HAP-1 (cell line): Measurements from ENCODE around the gene ATP6V0A4.

ENCODE experiments used
- DNase-seq, 2 experiments: peaks; one replicate each; pipeline ENCODE4 v3.0.0-alpha.2; 2016 to 2020; ENCODE audit warnings: low spot score in 2 of 2
- H3K27me3 ChIP-seq: fragments of 250-450 bp; sonication (Bioruptor Pico); 2 replicates; pipeline ENCODE4 v1.5.1; 2020; ENCODE audit warnings: low read depth, mild to moderate bottlenecking, moderate library complexity
- H3K36me3 ChIP-seq: fragments of 250-450 bp; sonication (Bioruptor Pico); replicated peaks from 2 replicates; pipeline ENCODE4 v1.5.1; 2020; ENCODE audit warnings: mild to moderate bottlenecking
- H3K4me1 ChIP-seq: fragments of 250-450 bp; sonication (Bioruptor Pico); 2 replicates; pipeline ENCODE4 v1.5.1; 2020; ENCODE audit warnings: mild to moderate bottlenecking
- H3K4me3 ChIP-seq: fragments of 250-450 bp; sonication (Bioruptor Pico); 2 replicates; pipeline ENCODE4 v1.5.1; 2020; ENCODE audit warnings: mild to moderate bottlenecking, moderate library complexity
- H3K9me3 ChIP-seq: fragments of 250-450 bp; sonication (Bioruptor Pico); 2 replicates; pipeline ENCODE4 v1.5.1; 2020; ENCODE audit warnings: mild to moderate bottlenecking, moderate library complexity
- in situ Hi-C: fragments of 300-500 bp; cut with MboI; formaldehyde crosslinking; loops from 3 replicates; pipeline ENCODE4 v1.14.3; 2020; ENCODE audit warnings: low sequenced_read_pairs, inconsistent platforms, mixed read lengths

The ATP6V0A4 gene

DNA sequence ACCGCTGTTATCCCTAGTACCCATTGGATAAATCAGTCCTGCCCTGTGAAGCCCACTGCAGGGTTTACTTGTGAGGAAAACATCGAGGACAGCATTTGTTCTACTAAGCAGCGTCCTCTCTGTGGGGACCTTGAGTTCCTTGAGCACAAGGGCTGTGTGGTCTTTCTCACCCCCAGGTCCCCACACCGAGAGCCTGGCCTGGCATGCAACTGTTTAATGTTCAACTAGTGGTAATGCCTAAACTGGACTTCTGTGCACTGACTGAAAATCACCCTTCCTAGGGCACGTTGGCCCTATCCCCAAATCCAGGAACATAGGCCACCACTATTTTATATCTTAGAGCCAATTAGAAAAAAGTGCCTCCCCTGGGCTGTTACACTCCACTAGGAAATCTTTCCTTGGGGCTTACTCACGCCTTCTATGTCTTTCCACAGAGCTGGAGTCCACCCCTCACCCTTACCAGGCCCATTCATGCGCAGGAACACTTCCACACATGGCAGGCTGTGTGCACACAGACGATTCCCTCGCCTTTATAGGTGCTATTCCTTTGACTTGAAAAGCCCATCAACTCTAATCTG lies 1.9 kb downstream of the ATP6V0A4 start:
- Histone ChIP-seq H3K27me3 (no peaks in the 10 kb centered on the region), H3K36me3 (no peaks in the 10 kb centered on the region), H3K9me3 (no peaks in the 10 kb centered on the region), H3K4me3 (no peak overlapping the region), H3K4me1 (no peaks in the 10 kb centered on the region)
- DNase-seq = no peak
- in situ Hi-C loops = no loop called here

DNA sequence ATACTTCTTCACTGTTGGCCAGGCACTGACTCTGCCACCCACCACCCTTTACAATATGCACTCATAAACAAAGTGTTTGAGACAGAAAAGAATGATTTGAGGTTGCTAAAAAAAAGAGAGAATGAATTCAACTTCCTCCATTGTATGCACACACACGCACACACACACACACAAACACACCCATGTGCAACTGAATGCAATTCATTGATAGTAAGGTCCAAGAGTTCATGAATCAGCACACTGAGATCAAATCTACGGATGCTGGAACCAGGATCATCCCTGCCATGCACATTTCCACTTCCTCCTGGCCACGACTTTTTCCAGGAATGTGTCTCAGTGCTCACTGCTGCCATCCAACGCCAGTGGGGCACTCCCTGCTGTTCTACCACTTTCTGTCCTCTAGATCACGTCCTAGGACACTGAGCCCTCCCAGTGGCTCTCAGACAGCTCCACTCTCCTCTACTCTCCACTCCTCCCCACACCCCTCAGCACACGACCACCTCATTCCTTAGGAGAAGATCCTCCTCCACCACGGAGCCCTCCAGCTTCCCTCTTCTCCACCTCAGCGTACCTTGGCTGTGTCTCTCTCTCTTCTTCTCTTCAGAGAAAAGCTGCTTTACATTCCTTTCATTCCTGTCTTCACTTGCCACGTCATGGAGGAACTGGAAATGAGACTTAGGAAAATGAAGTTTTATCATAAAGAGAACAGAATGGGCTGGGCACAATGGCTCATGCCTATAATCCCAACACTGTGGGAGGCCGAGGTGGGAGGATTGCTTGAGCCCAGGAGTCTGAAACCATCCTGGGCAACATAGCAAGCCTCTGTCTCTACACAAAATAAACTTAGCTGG lies 12.2 kb downstream of the ATP6V0A4 start:
- in situ Hi-C loops = no loop called here
- Histone ChIP-seq H3K4me3 (no peak overlapping the region), H3K9me3 (no peaks in the 10 kb centered on the region), H3K4me1 (peaks cover 3% of the 10 kb centered on the region; the same call in 1 of the 2 replicates), H3K27me3 (no peaks in the 10 kb centered on the region), H3K36me3 (no peaks in the 10 kb centered on the region)
- DNase-seq = peak in 1 of 2 experiments; percentile 17

DNA sequence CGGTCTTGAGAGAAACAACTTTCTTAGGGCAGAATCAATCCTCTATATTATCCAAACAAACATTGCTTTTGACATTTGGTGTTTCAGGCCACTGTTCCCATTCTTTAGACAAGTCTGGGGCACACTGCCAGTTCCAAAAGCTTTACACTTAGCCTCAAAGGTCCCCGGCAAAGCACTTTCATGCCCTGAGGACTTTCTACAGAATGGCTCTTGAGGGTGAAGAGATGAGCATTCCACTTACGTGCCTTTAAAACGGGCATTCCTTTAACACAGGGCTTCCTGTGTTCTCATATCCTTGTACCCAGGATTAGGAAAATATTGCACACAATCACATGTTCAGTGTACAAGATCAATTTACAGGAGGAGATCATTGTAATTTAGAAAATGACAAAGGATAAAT lies 13.3 kb downstream of the ATP6V0A4 start:
- Histone ChIP-seq H3K36me3 (no peaks in the 10 kb centered on the region), H3K4me3 (no peak overlapping the region), H3K9me3 (no peaks in the 10 kb centered on the region), H3K4me1 (peaks cover 3% of the 10 kb centered on the region; the same call in 1 of the 2 replicates), H3K27me3 (no peaks in the 10 kb centered on the region)
- no peak for DNase-seq
- in situ Hi-C loops = no loop called here

DNA sequence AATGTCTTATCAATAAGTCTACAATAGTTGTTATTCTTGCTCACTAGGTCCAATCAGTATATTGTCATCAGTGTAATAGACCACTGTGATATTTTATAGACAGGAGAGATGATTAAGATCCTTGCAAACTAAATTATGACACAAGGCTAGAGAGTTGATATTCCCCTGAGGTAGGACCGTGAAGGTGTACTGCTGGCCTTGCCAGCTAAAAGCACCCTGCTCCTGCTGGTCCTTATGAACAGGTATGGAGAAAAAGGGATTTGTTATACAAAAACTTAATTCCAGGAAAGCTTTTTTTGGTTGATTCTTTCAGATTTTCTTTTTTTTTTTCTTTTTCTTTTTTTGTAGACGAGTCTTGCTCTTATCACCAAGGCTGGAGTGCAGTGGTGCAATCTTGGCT lies 17.0 kb downstream of the ATP6V0A4 start:
- H3K9me3 ChIP-seq = no peaks in the 10 kb centered on the region
- in situ Hi-C loops = no loop called here
- H3K36me3 ChIP-seq = no peaks in the 10 kb centered on the region
- peaks cover 3% of the 10 kb centered on the region; the same call in 1 of the 2 replicates for H3K4me1 ChIP-seq
- no peaks in the 10 kb centered on the region for H3K27me3 ChIP-seq
- no peak overlapping the region for H3K4me3 ChIP-seq
- no peak for DNase-seq

DNA sequence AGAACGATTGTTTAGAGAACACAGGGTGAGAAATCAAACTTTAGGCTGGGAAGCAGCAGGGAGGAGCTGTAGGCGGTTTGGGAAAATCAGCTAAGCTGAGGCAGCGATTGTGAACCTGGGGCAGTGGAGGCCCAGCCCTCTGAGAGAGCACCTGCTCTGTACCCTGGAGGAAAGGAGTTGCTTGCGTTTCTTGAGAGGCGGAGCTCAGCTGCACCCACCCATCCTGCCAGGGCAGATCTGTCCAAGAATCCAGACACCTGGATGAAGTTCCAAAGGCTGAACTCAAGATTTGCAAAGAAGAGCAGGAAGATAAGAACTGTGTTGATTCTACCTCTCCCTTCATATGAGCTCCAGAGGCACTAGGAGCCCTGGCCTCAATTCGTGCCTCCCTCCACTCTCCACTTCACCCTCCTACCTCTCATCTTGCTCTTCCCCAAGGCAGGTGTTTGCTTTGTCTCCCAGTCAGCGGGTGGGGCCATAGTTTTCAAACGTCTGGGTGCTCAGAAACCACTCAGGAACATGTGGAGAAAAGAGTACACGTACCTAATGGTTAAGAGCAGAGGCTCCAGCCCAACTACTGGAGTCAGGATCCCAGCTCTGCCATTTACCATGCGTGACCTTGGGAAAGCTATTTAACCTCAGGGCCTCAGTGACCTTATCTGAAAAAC lies 21.7 kb downstream of the ATP6V0A4 start:
- Histone ChIP-seq H3K9me3 (no peaks in the 10 kb centered on the region), H3K36me3 (no peaks in the 10 kb centered on the region), H3K4me1 (no peaks in the 10 kb centered on the region), H3K27me3 (no peaks in the 10 kb centered on the region), H3K4me3 (no peak overlapping the region)
- DNase-seq = no peak
- in situ Hi-C loops = no loop called here

DNA sequence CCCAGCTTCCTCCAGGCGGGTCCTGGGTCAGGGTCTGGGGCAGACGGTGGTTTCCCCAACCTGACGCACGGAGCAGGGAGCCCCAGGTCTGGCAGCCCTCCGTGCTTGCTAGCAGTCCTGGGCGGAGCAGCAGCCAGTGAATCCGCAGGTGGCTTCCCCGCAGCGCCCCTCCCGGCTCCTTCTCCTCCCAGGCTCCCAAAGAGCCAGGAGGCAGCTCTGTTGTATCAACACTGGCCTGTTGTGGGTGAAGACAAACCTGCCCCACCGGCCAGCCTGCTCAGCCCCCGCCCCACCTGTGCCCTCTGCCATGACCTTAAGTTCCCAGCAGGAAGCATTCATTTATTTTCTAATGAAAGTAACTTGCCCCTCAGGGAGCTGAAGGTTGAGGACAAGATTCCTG lies 24.2 kb downstream of the ATP6V0A4 start:
- no peak overlapping the region for H3K4me3 ChIP-seq
- H3K4me1 ChIP-seq = no peaks in the 10 kb centered on the region
- no peaks in the 10 kb centered on the region for H3K36me3 ChIP-seq
- H3K9me3 ChIP-seq = no peaks in the 10 kb centered on the region
- DNase-seq = no peak
- in situ Hi-C loops = no loop called here
- no peaks in the 10 kb centered on the region for H3K27me3 ChIP-seq

DNA sequence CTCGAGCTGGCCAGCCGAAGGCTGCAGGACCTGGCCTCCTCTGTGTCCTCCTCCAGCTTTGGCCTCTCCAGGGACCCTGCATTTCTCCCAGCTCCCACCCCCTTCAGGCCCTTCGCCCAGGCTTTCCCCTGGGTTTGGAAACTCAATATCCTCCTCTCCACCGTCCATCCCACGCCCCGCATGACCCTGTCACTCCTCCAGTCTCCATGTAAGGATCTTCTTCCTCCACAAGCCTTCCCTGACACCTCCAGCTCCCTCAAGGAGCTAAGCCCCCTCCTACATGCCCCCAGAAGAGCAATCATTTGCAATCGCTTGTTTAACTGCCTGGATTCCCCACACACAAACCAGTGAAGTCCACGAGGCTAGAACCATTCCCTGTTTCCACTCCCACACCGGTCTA lies 24.8 kb downstream of the ATP6V0A4 start:
- in situ Hi-C loops = no loop called here
- no peak for DNase-seq
- Histone ChIP-seq H3K36me3 (no peaks in the 10 kb centered on the region), H3K9me3 (no peaks in the 10 kb centered on the region), H3K4me1 (no peaks in the 10 kb centered on the region), H3K4me3 (no peak overlapping the region), H3K27me3 (no peaks in the 10 kb centered on the region)

DNA sequence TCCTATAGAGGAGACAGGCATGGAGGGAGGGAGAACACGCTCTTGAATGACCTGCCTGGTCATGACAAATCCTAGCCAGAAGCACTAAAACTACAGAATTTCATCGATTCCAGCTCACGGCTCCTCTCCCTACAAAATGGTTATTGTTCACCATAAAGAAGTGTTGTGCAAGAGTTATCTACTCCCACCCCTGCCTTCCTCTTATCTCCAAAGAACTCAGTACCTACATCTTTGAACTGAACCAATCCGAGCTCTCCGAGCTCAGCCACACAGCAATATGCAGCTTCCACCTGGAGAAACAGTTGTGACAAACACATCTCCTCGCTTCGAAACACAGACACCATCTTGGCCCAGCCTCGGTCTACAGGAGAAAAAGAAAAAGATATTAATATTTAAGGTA lies 27.1 kb downstream of the ATP6V0A4 start:
- no peaks in the 10 kb centered on the region for H3K4me1 ChIP-seq
- no peaks in the 10 kb centered on the region for H3K9me3 ChIP-seq
- H3K27me3 ChIP-seq = no peaks in the 10 kb centered on the region
- no peak for DNase-seq
- H3K4me3 ChIP-seq = no peak overlapping the region
- H3K36me3 ChIP-seq = no peaks in the 10 kb centered on the region
- in situ Hi-C loops = no loop called here

DNA sequence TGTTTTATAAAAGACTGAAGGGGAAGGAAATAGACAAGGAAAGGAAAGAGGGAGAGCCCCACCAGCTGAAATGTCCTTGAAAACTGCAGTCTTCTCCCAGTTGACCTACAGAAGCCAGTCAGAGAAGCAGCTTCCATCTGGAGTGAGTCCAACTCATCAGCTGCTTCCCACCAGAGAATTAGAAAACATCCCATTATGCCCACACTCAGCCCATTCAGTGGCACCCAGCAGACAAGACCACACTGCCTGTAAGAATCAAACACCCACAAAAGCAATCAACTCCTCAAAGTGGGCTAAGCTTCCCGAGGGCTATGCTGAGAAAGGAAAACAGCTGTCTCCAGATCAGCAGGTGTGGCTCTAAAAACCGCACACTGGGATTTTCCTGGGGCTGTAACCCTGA lies 29.8 kb downstream of the ATP6V0A4 start:
- Histone ChIP-seq H3K9me3 (no peaks in the 10 kb centered on the region), H3K4me3 (no peak overlapping the region), H3K27me3 (no peaks in the 10 kb centered on the region), H3K4me1 (peaks cover 10% of the 10 kb centered on the region), H3K36me3 (no peaks in the 10 kb centered on the region)
- DNase-seq = no peak
- in situ Hi-C loops = no loop called here

DNA sequence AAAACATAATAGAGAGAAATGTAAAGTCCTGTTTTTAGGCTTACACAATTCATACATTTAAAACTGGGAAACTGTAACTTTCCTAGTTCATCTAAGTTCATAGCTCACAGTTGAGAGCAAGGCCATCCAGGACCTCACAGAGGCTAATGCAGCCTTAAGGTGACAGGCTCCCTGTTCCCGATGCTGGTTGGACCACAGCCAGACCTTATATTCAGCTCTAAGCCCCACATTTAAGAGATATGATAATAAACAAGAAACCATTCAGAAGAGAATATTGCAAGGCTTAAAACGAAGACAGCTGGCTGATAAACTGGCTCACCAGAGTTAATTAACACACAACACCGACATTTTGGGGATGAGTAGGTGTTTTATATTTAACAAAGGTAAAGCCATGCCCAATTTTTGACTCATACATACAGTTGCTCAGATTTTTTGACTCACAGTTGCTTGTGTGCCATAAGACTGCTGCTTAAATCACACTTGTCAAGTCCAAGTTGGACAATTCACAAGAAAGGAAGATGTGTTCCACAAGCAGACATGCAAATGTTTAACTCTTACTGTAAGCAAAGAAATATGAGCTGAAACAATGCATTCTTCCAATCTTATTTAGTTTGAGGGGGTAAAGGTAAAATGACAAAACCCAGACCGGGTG lies 41.3 kb downstream of the ATP6V0A4 start:
- no peak for DNase-seq
- no peak overlapping the region for H3K4me3 ChIP-seq
- in situ Hi-C loops = no loop called here
- peaks cover 7% of the 10 kb centered on the region for H3K4me1 ChIP-seq
- no peaks in the 10 kb centered on the region for H3K9me3 ChIP-seq
- no peaks in the 10 kb centered on the region for H3K27me3 ChIP-seq
- H3K36me3 ChIP-seq = no peaks in the 10 kb centered on the region

DNA sequence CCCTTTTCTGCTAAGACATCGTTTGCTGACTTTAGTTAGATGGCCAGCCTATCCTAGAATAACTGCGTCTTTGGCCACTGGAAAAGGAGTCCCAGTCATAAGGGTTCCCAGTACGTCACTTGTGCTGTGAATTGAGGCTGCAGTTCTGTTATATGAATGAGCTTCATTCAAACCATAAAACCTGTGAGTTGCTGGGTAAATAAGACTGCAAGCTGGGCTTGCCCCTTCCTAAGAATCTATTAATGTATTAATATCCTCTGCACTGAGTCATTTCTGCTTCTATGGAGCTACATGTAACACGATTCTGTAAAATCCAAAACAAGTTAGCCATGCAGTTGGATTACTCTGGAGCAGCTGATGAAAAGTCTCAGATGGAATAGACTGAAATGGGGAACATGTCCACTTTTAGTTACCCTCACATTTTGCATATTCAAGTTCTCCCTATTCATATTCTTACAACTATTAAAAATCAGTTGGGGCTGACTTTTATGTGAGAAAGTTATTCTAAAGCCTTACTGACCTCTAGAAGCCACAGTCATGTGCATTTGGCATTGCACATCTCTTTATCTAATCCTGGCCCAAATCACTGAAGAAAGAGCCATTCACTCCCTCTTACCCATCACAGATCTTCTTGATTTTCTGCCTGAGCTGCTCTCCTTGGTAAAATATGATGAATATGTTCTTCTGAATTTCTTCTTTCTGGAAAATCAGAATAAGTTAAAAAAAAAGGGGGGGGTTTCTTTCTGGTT lies 42.0 kb downstream of the ATP6V0A4 start:
- Histone ChIP-seq H3K9me3 (no peaks in the 10 kb centered on the region), H3K36me3 (no peaks in the 10 kb centered on the region), H3K4me1 (peaks cover 7% of the 10 kb centered on the region), H3K4me3 (no peak overlapping the region), H3K27me3 (no peaks in the 10 kb centered on the region)
- in situ Hi-C loops = no loop called here
- DNase-seq = no peak

DNA sequence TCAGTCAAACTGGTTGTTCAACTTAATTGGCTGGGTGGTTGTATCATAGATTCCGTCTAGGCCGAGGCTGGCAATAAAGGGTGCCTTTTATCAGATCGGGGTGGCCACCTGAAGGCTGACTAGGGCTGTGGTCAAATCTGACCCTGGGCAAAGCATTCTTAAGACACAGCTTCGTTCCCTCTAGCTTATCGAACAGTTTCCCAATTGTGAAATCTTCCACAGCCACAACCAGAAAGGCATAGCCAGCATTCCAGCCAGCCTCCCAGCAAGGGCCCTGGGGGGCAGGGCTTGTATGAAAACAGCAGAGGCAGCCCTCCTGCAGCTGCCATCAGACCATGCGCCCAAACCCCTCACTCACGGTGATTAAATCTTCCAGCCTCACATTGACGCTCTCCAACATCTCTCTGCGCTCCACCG lies 42.7 kb downstream of the ATP6V0A4 start:
- no peaks in the 10 kb centered on the region for H3K9me3 ChIP-seq
- H3K4me3 ChIP-seq = no peak overlapping the region
- peaks cover 7% of the 10 kb centered on the region for H3K4me1 ChIP-seq
- in situ Hi-C loops = no loop called here
- DNase-seq = no peak
- no peaks in the 10 kb centered on the region for H3K36me3 ChIP-seq
- H3K27me3 ChIP-seq = no peaks in the 10 kb centered on the region

DNA sequence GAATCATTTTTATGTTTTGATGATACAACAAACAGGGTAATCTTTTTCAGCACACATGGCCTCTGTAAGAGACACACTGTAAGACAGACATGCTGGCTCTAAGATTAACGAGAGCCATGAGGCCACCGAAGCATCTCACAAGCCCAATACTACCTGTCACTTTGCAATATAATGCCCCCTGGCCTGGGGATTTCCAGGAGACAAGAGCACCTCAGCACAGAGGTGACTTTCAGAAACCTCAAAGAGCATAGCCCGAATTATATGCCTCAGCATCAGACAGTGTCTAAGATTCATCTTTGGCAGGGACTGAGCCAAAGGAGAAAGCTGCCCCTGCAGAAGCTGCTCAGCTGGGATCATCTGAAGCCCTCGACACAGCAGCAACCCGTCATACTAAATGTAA lies 44.4 kb downstream of the ATP6V0A4 start:
- Histone ChIP-seq H3K9me3 (no peaks in the 10 kb centered on the region), H3K4me3 (no peak overlapping the region), H3K27me3 (no peaks in the 10 kb centered on the region), H3K4me1 (peaks cover 7% of the 10 kb centered on the region), H3K36me3 (no peaks in the 10 kb centered on the region)
- in situ Hi-C loops = no loop called here
- no peak for DNase-seq
